K562 (cell line): ENCODE results near the gene TRIM62. TPM values are rescaled to one million over a fixed set of nuclear protein-coding genes. Genes with fewer than 3 reads are reported as not detected.

Experiments used
- FIP1L1 ChIP-seq: fragments of 200-400 bp; formaldehyde crosslinking; IDR thresholded peaks from 2 replicates; pipeline ENCODE4 v1.6.1; 2018; ENCODE audit warnings: mild to moderate bottlenecking, low read depth, low read length; ENCODE audit not compliant: poor library complexity, severe bottlenecking
- OTX1 ChIP-seq: fragments of 450-650 bp; formaldehyde crosslinking; IDR thresholded peaks from 2 replicates; pipeline ENCODE4 v1.4.0; 2022; ENCODE audit warnings: mild to moderate bottlenecking
- RBBP5 ChIP-seq: fragments of 200-600 bp; sonication (generic); IDR thresholded peaks from 2 replicates; pipeline ENCODE4 v1.6.1; 2012; ENCODE audit warnings: borderline replicate concordance, mild to moderate bottlenecking, low read length, control low read depth, inconsistent platforms; ENCODE audit not compliant: insufficient read depth, poor library complexity, severe bottlenecking
- SIX5 ChIP-seq, 2 experiments: IDR thresholded peaks; 2 replicates each; pipeline ENCODE4 v1.6.1; 2011; ENCODE audit warnings: low read length in 2 of 2, borderline replicate concordance in 1 of 2, low read depth in 1 of 2, mild to moderate bottlenecking in 1 of 2, moderate library complexity in 1 of 2; ENCODE audit not compliant: insufficient read depth in 1 of 2
- ZNF124 ChIP-seq: sonication (generic); formaldehyde crosslinking; IDR thresholded peaks from 2 replicates; pipeline ENCODE4 v1.8.1; 2022; ENCODE audit warnings: missing genetic modification reagents
- polyA plus RNA-seq, 8 experiments: library from polyadenylated mRNA; depleted of rRNA in 4 of 8; stranded (reverse) in 5 of 8; unstranded in 3 of 8; fragments of >200 nt; fragmentation: Nextera tagmentation in 2 of 8; fragmentation: Illumina TruSeq in 1 of 8; extraction: Ambion mirVana in 2 of 8; extraction: Trizol in 1 of 8; gene quantifications; 2 replicates each; pipeline versions ENCODE4 v1.2.1 to v1.2.3, GENCODE V29; 2011 to 2014; ENCODE audit warnings: inconsistent platforms in 1 of 8, missing spikeins in 1 of 8
- total RNA-seq, 7 experiments: library from RNA; depleted of rRNA in 6 of 7; stranded (reverse); fragments of >200 nt in 6 of 7; fragmentation: Illumina TruSeq in 2 of 7; extraction: Trizol in 2 of 7; gene quantifications; 2 replicates each; pipeline versions ENCODE4 v1.2.1 to v1.2.3, GENCODE V29; 2011 to 2021; ENCODE audit warnings: low replicate concordance in 1 of 7
- TF ChIP-seq, protein P1 (sequence below): fragments of 250-450 bp; sonication (Bioruptor Pico); IDR thresholded peaks from 2 replicates; pipeline ENCODE4 v1.4.0; 2020
- TF ChIP-seq, protein P2 (sequence below): sonication (generic); formaldehyde crosslinking; IDR thresholded peaks from 2 replicates; pipeline ENCODE4 v1.8.1; 2023; ENCODE audit warnings: missing genetic modification reagents, mild to moderate bottlenecking, borderline replicate concordance

The TRIM62 gene
- total and polyA plus RNA-seq, 9 of the 15 experiments (the other 6 are each of a cell fraction or from before 2014, with no cell fraction given): 0.18 to 2.3 (median 0.52) TPM

DNA sequence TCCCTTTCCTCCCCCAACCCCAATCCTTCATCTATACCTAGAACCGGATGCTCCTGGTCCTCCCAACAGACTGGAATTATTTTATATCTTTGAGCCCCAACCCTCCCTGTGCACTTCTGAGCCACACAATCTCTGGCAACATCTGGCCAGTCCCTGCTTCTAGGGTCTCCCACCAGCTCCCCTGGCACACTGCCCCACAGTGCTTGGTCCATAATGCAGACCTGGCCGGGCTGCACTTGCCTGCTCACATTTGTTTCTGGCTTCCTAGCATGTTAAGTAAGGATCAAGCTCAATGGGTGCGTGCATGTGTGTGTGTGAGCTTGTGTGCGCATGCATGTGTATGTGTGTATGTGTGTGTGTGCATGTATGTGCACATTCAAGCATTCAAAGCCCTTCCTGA, 8.8 kb downstream of the TRIM62 start (continued):
- TF ChIP-seq, protein P1, sequence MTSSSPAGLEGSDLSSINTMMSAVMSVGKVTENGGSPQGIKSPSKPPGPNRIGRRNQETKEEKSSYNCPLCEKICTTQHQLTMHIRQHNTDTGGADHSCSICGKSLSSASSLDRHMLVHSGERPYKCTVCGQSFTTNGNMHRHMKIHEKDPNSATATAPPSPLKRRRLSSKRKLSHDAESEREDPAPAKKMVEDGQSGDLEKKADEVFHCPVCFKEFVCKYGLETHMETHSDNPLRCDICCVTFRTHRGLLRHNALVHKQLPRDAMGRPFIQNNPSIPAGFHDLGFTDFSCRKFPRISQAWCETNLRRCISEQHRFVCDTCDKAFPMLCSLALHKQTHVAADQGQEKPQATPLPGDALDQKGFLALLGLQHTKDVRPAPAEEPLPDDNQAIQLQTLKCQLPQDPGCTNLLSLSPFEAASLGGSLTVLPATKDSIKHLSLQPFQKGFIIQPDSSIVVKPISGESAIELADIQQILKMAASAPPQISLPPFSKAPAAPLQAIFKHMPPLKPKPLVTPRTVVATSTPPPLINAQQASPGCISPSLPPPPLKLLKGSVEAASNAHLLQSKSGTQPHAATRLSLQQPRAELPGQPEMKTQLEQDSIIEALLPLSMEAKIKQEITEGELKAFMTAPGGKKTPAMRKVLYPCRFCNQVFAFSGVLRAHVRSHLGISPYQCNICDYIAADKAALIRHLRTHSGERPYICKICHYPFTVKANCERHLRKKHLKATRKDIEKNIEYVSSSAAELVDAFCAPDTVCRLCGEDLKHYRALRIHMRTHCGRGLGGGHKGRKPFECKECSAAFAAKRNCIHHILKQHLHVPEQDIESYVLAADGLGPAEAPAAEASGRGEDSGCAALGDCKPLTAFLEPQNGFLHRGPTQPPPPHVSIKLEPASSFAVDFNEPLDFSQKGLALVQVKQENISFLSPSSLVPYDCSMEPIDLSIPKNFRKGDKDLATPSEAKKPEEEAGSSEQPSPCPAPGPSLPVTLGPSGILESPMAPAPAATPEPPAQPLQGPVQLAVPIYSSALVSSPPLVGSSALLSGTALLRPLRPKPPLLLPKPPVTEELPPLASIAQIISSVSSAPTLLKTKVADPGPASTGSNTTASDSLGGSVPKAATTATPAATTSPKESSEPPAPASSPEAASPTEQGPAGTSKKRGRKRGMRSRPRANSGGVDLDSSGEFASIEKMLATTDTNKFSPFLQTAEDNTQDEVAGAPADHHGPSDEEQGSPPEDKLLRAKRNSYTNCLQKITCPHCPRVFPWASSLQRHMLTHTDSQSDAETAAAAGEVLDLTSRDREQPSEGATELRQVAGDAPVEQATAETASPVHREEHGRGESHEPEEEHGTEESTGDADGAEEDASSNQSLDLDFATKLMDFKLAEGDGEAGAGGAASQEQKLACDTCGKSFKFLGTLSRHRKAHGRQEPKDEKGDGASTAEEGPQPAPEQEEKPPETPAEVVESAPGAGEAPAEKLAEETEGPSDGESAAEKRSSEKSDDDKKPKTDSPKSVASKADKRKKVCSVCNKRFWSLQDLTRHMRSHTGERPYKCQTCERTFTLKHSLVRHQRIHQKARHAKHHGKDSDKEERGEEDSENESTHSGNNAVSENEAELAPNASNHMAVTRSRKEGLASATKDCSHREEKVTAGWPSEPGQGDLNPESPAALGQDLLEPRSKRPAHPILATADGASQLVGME (CRISPR knock-in tag): no peak
- no peak for TF ChIP-seq ZNF124
- TF ChIP-seq, protein P2, sequence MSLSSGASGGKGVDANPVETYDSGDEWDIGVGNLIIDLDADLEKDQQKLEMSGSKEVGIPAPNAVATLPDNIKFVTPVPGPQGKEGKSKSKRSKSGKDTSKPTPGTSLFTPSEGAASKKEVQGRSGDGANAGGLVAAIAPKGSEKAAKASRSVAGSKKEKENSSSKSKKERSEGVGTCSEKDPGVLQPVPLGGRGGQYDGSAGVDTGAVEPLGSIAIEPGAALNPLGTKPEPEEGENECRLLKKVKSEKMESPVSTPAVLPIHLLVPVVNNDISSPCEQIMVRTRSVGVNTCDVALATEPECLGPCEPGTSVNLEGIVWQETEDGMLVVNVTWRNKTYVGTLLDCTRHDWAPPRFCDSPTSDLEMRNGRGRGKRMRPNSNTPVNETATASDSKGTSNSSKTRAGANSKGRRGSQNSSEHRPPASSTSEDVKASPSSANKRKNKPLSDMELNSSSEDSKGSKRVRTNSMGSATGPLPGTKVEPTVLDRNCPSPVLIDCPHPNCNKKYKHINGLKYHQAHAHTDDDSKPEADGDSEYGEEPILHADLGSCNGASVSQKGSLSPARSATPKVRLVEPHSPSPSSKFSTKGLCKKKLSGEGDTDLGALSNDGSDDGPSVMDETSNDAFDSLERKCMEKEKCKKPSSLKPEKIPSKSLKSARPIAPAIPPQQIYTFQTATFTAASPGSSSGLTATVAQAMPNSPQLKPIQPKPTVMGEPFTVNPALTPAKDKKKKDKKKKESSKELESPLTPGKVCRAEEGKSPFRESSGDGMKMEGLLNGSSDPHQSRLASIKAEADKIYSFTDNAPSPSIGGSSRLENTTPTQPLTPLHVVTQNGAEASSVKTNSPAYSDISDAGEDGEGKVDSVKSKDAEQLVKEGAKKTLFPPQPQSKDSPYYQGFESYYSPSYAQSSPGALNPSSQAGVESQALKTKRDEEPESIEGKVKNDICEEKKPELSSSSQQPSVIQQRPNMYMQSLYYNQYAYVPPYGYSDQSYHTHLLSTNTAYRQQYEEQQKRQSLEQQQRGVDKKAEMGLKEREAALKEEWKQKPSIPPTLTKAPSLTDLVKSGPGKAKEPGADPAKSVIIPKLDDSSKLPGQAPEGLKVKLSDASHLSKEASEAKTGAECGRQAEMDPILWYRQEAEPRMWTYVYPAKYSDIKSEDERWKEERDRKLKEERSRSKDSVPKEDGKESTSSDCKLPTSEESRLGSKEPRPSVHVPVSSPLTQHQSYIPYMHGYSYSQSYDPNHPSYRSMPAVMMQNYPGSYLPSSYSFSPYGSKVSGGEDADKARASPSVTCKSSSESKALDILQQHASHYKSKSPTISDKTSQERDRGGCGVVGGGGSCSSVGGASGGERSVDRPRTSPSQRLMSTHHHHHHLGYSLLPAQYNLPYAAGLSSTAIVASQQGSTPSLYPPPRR (CRISPR knock-in tag): no peak
- no peak for TF ChIP-seq FIP1L1
- no peak for TF ChIP-seq RBBP5
- no peak for TF ChIP-seq OTX1
- TF ChIP-seq SIX5 (IDR thresholded peaks at IDR 0.05; ENCODE audit: borderline replicate concordance in 1 of 2, insufficient read depth in 1 of 2, low read depth in 1 of 2, low read length in 2 of 2): no peak
